Uterus (tissue), 2 donors: Measurements from ENCODE around the gene ANXA6.

ENCODE experiments used
- POLR2A ChIP-seq, 2 donors: fragments of 450-650 bp; IDR thresholded peaks; one replicate each; pipeline ENCODE4 v1.6.1; 2016; ENCODE audit warnings: antibody characterized with exemption in 2 of 2, mild to moderate bottlenecking in 1 of 2, moderate library complexity in 1 of 2
- TF ChIP-seq, protein P1 (sequence below), 4 experiments: fragments of 200-600 bp in 2 of 4; fragments of 450-650 bp in 2 of 4; sonication (generic) in 2 of 4; IDR thresholded peaks; one replicate each; pipeline ENCODE4 v1.5.1; 2016 to 2019; ENCODE audit warnings: antibody characterized with exemption in 4 of 4, mild to moderate bottlenecking in 2 of 4, moderate library complexity in 1 of 4

DNA sequence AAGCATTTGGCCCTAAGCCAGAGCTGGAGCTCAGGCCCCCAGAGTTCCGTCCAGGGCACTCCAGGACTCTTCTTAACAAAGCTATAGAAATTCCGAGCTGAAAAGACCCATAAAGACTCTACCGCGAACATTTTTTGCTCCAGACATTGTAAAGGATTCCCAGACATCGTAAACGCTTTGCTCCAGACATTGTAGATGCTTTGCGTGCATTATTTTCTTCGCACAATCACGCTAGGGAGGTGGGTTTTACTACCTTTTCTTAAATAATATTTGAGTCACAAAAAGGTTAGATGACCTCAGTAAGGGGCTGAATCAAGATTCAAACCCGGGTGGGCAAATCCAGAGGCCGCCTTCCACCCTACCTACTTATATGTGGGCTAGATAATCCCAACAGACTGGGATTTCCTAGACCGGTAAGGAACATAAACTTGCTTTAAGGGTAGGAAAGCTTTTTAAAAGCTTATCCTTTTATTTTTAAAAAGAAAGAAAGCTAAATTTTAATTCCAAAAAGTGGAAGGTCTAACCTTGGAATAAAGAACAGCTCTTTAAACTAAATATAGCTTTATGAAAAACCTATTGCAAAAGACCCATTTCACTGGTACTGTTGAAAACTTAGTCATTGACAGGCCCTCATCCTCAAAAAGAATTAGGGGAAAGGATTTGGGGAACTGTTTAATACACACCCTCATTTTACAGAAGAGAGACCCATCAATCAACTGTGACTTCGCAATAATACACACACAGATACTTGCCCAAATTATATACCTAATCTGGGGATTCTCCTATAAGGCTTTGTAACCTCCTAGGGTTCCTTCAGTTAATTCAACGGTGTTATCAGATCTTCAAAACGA is 75.9 kb downstream of the ANXA6 start:
- TF ChIP-seq, protein P1, sequence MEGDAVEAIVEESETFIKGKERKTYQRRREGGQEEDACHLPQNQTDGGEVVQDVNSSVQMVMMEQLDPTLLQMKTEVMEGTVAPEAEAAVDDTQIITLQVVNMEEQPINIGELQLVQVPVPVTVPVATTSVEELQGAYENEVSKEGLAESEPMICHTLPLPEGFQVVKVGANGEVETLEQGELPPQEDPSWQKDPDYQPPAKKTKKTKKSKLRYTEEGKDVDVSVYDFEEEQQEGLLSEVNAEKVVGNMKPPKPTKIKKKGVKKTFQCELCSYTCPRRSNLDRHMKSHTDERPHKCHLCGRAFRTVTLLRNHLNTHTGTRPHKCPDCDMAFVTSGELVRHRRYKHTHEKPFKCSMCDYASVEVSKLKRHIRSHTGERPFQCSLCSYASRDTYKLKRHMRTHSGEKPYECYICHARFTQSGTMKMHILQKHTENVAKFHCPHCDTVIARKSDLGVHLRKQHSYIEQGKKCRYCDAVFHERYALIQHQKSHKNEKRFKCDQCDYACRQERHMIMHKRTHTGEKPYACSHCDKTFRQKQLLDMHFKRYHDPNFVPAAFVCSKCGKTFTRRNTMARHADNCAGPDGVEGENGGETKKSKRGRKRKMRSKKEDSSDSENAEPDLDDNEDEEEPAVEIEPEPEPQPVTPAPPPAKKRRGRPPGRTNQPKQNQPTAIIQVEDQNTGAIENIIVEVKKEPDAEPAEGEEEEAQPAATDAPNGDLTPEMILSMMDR (IDR thresholded peaks at IDR 0.05) = no peak
- no peak for TF ChIP-seq POLR2A (IDR thresholded peaks at IDR 0.05)
